ENCODE results near the gene TDRD9. TPM values are rescaled to one million over a fixed set of nuclear protein-coding genes. Genes with fewer than 3 reads are reported as not detected.

Gene TDRD9, protein sequence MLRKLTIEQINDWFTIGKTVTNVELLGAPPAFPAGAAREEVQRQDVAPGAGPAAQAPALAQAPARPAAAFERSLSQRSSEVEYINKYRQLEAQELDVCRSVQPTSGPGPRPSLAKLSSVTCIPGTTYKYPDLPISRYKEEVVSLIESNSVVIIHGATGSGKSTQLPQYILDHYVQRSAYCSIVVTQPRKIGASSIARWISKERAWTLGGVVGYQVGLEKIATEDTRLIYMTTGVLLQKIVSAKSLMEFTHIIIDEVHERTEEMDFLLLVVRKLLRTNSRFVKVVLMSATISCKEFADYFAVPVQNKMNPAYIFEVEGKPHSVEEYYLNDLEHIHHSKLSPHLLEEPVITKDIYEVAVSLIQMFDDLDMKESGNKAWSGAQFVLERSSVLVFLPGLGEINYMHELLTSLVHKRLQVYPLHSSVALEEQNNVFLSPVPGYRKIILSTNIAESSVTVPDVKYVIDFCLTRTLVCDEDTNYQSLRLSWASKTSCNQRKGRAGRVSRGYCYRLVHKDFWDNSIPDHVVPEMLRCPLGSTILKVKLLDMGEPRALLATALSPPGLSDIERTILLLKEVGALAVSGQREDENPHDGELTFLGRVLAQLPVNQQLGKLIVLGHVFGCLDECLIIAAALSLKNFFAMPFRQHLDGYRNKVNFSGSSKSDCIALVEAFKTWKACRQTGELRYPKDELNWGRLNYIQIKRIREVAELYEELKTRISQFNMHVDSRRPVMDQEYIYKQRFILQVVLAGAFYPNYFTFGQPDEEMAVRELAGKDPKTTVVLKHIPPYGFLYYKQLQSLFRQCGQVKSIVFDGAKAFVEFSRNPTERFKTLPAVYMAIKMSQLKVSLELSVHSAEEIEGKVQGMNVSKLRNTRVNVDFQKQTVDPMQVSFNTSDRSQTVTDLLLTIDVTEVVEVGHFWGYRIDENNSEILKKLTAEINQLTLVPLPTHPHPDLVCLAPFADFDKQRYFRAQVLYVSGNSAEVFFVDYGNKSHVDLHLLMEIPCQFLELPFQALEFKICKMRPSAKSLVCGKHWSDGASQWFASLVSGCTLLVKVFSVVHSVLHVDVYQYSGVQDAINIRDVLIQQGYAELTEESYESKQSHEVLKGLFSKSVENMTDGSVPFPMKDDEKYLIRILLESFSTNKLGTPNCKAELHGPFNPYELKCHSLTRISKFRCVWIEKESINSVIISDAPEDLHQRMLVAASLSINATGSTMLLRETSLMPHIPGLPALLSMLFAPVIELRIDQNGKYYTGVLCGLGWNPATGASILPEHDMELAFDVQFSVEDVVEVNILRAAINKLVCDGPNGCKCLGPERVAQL (N-terminal part only)
- total RNA-seq = 0.86 and 1.3 TPM in 2 replicates

GRCh38 chr14:103928011-103928890, at the start of gene TDRD9:
Gene TDRD9 (plus strand): TSS chr14:103928456. CDS start chr14:103928510, 54 bp downstream.

DNA sequence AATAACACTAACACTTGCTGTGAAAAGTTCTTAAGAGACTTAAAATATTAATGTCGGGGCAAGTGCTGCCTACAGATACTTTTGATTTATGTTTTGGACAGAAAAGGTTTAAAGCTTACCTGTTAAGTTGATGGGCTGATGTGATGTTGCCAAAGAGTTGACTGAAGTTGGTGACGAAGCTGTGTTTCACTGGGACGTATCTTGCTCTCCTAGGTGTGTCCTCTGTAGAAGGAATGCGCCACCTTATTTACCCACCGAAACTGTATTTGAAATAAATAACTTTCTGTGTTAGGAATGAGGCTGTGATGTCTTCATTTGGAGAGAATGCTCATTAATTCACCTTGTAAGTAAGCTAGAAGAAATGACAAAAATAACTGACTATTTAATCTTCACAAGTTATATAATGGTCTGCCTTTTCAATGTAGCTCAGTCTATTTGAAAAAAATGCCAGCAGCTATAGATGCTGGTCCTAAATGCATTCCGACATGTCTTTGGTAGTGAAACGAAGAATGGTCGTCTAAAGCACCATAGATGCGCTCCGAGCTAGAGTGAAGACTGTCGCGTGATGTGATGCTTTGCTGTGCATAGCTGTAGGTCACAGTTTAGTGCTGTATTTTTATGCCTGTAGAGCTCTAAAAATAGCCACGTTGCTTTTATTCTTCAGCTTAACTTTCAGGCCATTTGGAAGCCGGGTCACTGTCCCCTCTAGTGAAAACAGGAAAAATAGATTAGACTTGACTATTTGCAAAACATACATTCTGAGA, 13.9 kb downstream of the TDRD9 start, which contains the start of gene RD3L:
TSS of gene RD3L (minus strand) at position 557 of the 764 bp plus-strand sequence. CDS start 834 bp downstream, outside the sequence.

DNA sequence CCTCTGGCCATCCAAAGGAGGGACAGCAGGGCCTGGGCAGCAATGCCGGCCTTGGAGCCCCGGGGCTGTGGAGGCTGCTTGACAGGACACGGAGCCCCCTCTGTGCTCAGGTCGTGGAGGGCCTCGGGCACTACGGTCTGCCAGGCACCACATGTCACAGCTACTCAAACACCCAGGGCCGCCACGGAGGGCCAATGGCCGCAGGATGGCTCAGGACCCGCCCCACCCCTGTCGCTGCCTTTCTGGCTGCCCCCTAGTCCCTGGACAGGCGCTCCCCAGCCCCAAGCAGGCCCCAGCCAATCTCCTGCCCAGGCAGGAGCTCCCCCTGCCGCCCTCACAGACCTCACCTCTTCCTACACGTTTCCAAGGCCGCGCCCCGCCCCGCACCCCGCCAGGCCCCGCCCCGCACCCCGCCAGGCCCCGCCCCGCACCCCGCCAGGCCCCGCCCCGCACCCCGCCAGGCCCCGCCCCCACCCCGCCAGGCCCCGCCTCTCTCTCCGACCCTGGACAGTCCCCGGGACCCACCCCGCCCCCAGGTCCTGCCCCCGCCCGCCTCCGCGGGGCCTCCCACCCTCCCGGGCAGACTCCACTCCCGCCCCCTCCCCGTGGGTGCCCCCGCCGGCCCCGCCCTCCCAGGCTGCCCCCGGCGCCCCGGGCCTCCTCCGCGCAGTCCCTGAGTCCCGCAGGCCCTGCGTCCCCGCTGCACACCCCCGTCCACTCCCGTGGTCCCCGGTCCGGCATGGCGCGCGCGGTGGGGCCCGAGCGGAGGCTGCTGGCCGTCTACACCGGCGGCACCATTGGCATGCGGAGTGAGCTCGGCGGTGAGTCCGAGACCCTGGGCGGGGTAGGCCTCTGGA, 157.0 kb downstream of the TDRD9 start, which contains the start of gene ASPG:
TSS of gene ASPG (plus strand) at position 669 of the 857 bp plus-strand sequence. CDS start at position 740, 71 bp downstream.

Small RNA genes within 50 kb of the gene (small RNA-seq; reads per million reads assigned to genes)
- 0.10 reads per million for gene RN7SL634P (ENCODE audit: low replicate concordance)

Other genes with a start within 250 kb of the TDRD9 start
- 3.1 and 28.6 TPM in 2 replicates for gene XRCC3, start 213.0 kb upstream of the TDRD9 start, total RNA-seq
- 23.3 and 35.9 TPM in 2 replicates for gene ZFYVE21, start 212.6 kb upstream of the TDRD9 start, total RNA-seq
- gene PPP1R13B, start 80.9 kb upstream of the TDRD9 start, total RNA-seq = 2.0 and 3.4 TPM in 2 replicates
- gene RD3L, start 14.1 kb downstream of the TDRD9 start, total RNA-seq = not detected in 2 replicates
- not detected in 2 replicates for gene ASPG, start 157.2 kb downstream of the TDRD9 start, total RNA-seq
- under 0.01 and 0.14 TPM in 2 replicates for gene KIF26A, start 210.1 kb downstream of the TDRD9 start, total RNA-seq

Data from placental pericyte (primary cell).